GM21786 (cell line): ENCODE measurements around the gene NUF2.
A peak's percentile ranks its signal among the peaks of the same experiment; 100 is the strongest.
"Not testable (repeated sequence)": the region's sequence is repeated elsewhere in the genome, so short reads cannot be mapped to it uniquely, and the experiment has no call there.

Experiments used
- ATAC-seq: cut with Tn5 transposase; IDR thresholded peaks from one replicate; pipeline ENCODE4 v1.9.1; 2021; ENCODE audit not compliant: unreplicated experiment

NUF2 gene

GRCh38 chr1:163321311-163322305 lies at the start of gene NUF2:
NUF2 (plus strand) TSS chr1:163321954; CDS start chr1:163326052, 4,098 bp downstream.
- ATAC-seq = peak; percentile 93

- no peak for ATAC-seq
These were observed 47.9 kb upstream of the NUF2 start for GRCh38 chr1:163273766-163274441.

GRCh38 chr1:163275222-163275621 lies 46.5 kb upstream of the NUF2 start:
- ATAC-seq = no peak

GRCh38 chr1:163278602-163279001 lies 43.2 kb upstream of the NUF2 start:
- ATAC-seq = no peak

- ATAC-seq = not testable (repeated sequence)
These were observed 36.9 kb upstream of the NUF2 start for GRCh38 chr1:163284867-163285266.

- ATAC-seq = no peak
These were observed 31.6 kb upstream of the NUF2 start for GRCh38 chr1:163290025-163290640.

GRCh38 chr1:163291461-163291860 lies 30.3 kb upstream of the NUF2 start:
- no peak for ATAC-seq

- not testable (repeated sequence) for ATAC-seq
These were observed 29.6 kb upstream of the NUF2 start for GRCh38 chr1:163292153-163292552.

GRCh38 chr1:163293497-163293896 lies 28.3 kb upstream of the NUF2 start:
- not testable (repeated sequence) for ATAC-seq

- no peak for ATAC-seq
These were observed 25.8 kb upstream of the NUF2 start for GRCh38 chr1:163295949-163296348.

GRCh38 chr1:163296504-163297263 lies 25.1 kb upstream of the NUF2 start:
- no peak for ATAC-seq

GRCh38 chr1:163298365-163298764 lies 23.4 kb upstream of the NUF2 start:
- no peak for ATAC-seq

GRCh38 chr1:163300568-163300967 lies 21.2 kb upstream of the NUF2 start:
- no peak for ATAC-seq

GRCh38 chr1:163303561-163303960 lies 18.2 kb upstream of the NUF2 start:
- no peak for ATAC-seq

- no peak for ATAC-seq
These were observed 16.3 kb upstream of the NUF2 start for GRCh38 chr1:163305441-163305840.

- ATAC-seq = no peak
These were observed 14.1 kb upstream of the NUF2 start for GRCh38 chr1:163307479-163308171.

GRCh38 chr1:163308811-163309210 lies 12.9 kb upstream of the NUF2 start:
- no peak for ATAC-seq

GRCh38 chr1:163315773-163316374 lies 5.9 kb upstream of the NUF2 start:
- no peak for ATAC-seq

GRCh38 chr1:163320891-163321290 lies 863 bp upstream of the NUF2 start:
- ATAC-seq = no peak

GRCh38 chr1:163323339-163323738 lies 1.6 kb downstream of the NUF2 start:
- ATAC-seq = not testable (repeated sequence)
